Common myeloid progenitor, CD34-positive (primary cell): ENCODE measurements around the gene CDH13.

ENCODE experiments used
- CTCF ChIA-PET: fragments of 350-600 bp; sonication (Branson Sonifier 250); formaldehyde crosslinking; loops from one replicate; lab custom pipeline; 2021; ENCODE audit warnings: antibody characterized with exemption; lab: Charles Lee
- POLR2A ChIA-PET: fragments of 350-600 bp; sonication (Branson Sonifier 250); formaldehyde crosslinking; loops from one replicate; lab custom pipeline; 2021; ENCODE audit warnings: antibody characterized with exemption; lab: Charles Lee
- DNase-seq, 3 donors: peaks; one replicate each; pipeline versions ENCODE4 v3.0.0 to v3.0.0-alpha.2; 2013
- H3K27ac ChIP-seq, 2 experiments: 1 replicate in 1 of 2; 2 replicates in 1 of 2; pipeline ENCODE4 v1.7.0; 2013; ENCODE audit warnings: inconsistent platforms in 2 of 2, low read length in 2 of 2, mild to moderate bottlenecking in 2 of 2, low read depth in 1 of 2, moderate library complexity in 1 of 2; ENCODE audit not compliant: severe bottlenecking in 2 of 2, insufficient read depth in 1 of 2, poor library complexity in 1 of 2
- H3K27me3 ChIP-seq, 5 experiments: replicated peaks in 2 of 5; 1 replicate in 3 of 5; 2 replicates in 2 of 5; pipeline versions ENCODE4 v1.6.1 to v1.7.0; 2013; ENCODE audit warnings: low read length in 4 of 5, mild to moderate bottlenecking in 2 of 5, moderate library complexity in 2 of 5, inconsistent platforms in 1 of 5; ENCODE audit not compliant: insufficient read depth in 5 of 5, control insufficient read depth in 4 of 5
- H3K36me3 ChIP-seq, 4 experiments: 1 replicate in 2 of 4; 2 replicates in 2 of 4; pipeline versions ENCODE4 v1.6.1 to v1.7.0; 2013; ENCODE audit warnings: low read length in 3 of 4, control low read depth in 1 of 4, mild to moderate bottlenecking in 1 of 4; ENCODE audit not compliant: control insufficient read depth in 4 of 4, insufficient read depth in 4 of 4
- H3K4me1 ChIP-seq, 4 experiments: 1 replicate in 3 of 4; 2 replicates in 1 of 4; pipeline versions ENCODE4 v1.6.1 to v1.7.1; 2013; ENCODE audit warnings: low read length in 3 of 4, mild to moderate bottlenecking in 3 of 4, control low read depth in 1 of 4, inconsistent platforms in 1 of 4, moderate library complexity in 1 of 4; ENCODE audit not compliant: control insufficient read depth in 4 of 4, insufficient read depth in 4 of 4; ENCODE audit errors: control extremely low read depth in 1 of 4
- H3K4me3 ChIP-seq, 7 experiments: 1 replicate in 4 of 7; 2 replicates in 3 of 7; pipeline versions ENCODE4 v1.5.1 to v1.7.0; 2013; ENCODE audit warnings: mild to moderate bottlenecking in 7 of 7, low read length in 6 of 7, moderate library complexity in 6 of 7, inconsistent platforms in 2 of 7, low read depth in 2 of 7, control low read depth in 1 of 7; ENCODE audit not compliant: insufficient read depth in 4 of 7, control insufficient read depth in 1 of 7; ENCODE audit errors: extremely low read depth in 1 of 7
- H3K9me3 ChIP-seq, 5 experiments: 1 replicate in 4 of 5; 2 replicates in 1 of 5; pipeline versions ENCODE4 v1.6.1 to v1.7.1; 2013; ENCODE audit warnings: low read length in 4 of 5, mild to moderate bottlenecking in 2 of 5, inconsistent platforms in 1 of 5, low read depth in 1 of 5, moderate library complexity in 1 of 5; ENCODE audit not compliant: control insufficient read depth in 4 of 5, insufficient read depth in 2 of 5; ENCODE audit errors: control extremely low read depth in 1 of 5
- WGBS: methylation state at CpG from one replicate; pipeline ENCODE4 v1.1.5; 2013; ENCODE audit not compliant: insufficient coverage; 5-methylcytosine and 5-hydroxymethylcytosine counted together

Gene CDH13

DNA sequence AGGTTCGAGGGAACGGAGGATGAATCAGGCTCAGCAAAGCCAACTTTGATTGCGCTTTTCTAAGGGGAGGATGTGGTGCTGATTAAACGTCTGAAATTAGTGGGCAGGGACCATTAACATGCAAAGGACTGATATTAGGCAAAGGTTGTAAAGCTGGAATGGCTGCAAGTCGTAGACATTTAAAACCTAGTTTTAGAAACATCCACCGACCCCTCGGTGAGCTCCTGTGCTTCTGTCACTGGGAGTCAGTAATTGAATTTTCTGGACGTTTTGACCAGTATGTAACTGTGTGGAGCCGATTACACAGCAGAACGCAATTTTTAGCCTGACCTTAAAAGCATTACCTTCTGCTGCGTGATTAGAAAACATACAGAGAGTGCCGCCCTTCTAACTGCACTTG, 960.4 kb downstream of the CDH13 start:
- CTCF ChIA-PET, result no interaction called here
- no peak overlapping the region for H3K27ac ChIP-seq
- H3K36me3 ChIP-seq, result no peaks in the 10 kb centered on the region
- POLR2A ChIA-PET, result no interaction called here
- no peak for DNase-seq
- no peaks in the 10 kb centered on the region for H3K9me3 ChIP-seq
- peaks cover 0 to 7% (median 0%) of the 10 kb centered on the region in 5 experiments for H3K27me3 ChIP-seq
- H3K4me3 ChIP-seq, result no peak overlapping the region
- H3K4me1 ChIP-seq, result no peaks in the 10 kb centered on the region
- 86% methylated on average over 9 of the region's 12 CpGs for WGBS

DNA sequence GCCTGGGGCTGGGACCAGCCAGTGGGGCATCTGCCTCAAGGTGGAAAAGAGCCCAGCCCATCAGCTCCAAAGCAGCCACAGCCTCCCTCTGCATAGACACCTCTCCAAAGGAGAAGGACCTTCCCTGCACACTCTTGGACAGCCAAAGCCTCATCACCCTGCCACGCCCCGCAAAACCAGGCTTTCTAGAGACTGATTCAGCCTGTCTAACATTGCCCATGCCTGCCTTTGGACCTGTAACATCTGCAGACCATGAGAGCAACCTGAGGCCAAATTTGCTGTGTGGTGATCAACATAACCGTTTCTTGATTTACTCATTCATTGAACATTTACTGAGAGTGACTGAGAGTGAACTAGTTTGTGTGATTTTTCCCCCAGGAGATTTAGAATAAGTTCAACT, 961.3 kb downstream of the CDH13 start:
- no peaks in the 10 kb centered on the region for H3K4me1 ChIP-seq
- H3K4me3 ChIP-seq, result no peak overlapping the region
- no peaks in the 10 kb centered on the region for H3K9me3 ChIP-seq
- no peak for DNase-seq
- 100% methylated on average over 2 of the region's 3 CpGs for WGBS
- H3K27ac ChIP-seq, result no peak overlapping the region
- no peaks in the 10 kb centered on the region for H3K36me3 ChIP-seq
- ChIA-PET CTCF (no interaction called here), POLR2A (no interaction called here)
- peaks cover 0 to 4% (median 0%) of the 10 kb centered on the region in 5 experiments for H3K27me3 ChIP-seq

DNA sequence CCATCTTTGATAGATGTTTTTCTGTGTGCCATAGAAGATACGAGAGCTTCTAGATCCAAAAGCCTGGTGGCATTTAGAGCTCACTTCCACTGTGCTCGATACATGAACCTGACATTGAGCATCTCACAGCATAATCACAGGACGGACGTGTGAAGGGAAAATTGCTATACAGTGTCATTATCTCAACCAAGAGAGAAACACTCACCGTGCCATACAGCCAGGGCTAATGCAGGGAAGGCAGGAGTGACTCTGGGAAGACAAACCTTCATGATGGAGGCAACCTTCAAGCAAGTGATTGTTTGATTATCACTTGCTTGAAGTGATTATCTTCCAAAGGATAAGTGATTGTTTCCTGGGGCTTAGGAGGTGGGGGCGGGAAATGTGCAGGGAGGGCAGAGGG, 962.8 kb downstream of the CDH13 start:
- Histone ChIP-seq H3K27ac (no peak overlapping the region), H3K36me3 (no peaks in the 10 kb centered on the region), H3K9me3 (no peaks in the 10 kb centered on the region), H3K27me3 (peaks cover 0 to 5% (median 0%) of the 10 kb centered on the region in 5 experiments), H3K4me1 (no peaks in the 10 kb centered on the region), H3K4me3 (no peak overlapping the region)
- no peak for DNase-seq
- CTCF ChIA-PET, result no interaction called here
- POLR2A ChIA-PET, result no interaction called here
- WGBS, result 100% methylated on average over 4 of the region's 6 CpGs

DNA sequence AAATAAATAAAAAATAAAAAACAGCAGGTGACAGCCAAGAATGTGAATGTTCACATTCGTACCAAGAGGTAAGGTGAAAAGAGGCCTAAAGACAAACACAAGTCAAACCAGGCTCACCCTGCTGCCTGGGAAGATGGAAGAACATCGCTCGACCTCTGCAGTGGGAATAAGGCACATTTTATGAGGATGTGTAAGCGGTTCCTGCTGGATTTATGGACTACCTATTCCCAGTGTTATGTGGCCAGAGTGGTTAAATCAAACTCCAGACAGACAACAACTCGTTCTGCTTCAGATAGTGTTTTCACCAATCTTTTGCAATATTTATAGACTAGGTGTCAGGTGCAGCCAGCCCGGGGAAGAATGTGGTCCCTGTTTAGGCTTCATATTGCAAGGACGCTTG, 966.0 kb downstream of the CDH13 start:
- Histone ChIP-seq H3K9me3 (no peaks in the 10 kb centered on the region), H3K27ac (no peak overlapping the region), H3K4me1 (no peaks in the 10 kb centered on the region), H3K27me3 (peaks cover 0 to 4% (median 0%) of the 10 kb centered on the region in 5 experiments), H3K36me3 (no peaks in the 10 kb centered on the region), H3K4me3 (no peak overlapping the region)
- ChIA-PET CTCF (no interaction called here), POLR2A (no interaction called here)
- DNase-seq, result no peak
- WGBS, result 98% methylated on average over 6 of the region's 7 CpGs

DNA sequence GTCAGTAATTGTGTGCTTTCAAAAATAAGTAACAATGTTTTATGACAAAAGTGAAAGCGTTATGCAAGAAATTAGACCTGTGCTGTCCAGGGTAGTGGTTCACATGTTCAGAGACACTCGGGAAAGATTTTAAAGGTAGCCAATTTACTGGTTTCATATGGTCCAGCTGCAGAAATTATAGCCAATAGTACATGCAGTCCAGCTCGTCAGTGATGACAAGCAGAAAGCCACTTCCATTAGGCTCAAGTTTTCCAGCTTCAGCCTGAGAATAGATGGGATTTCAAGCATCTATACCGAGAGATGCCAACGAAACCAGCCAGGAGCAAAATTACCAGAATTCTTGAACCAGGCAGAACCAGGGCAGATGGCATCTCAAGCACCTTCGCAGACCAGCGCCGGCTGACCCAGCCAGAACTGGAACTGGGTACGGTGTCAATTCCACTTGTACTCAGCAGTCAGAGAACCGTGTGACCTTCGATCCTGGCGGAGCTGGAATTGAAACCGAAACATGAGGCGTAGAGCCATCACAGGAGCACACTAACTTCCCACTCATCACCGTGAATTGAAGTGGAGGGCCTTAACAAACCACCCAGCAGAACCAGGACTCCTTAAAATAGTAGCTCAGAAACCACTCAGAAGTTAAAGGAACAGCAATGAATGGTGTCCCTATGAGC, 973.2 kb downstream of the CDH13 start:
- Histone ChIP-seq H3K27ac (no peak overlapping the region), H3K9me3 (no peaks in the 10 kb centered on the region), H3K36me3 (no peaks in the 10 kb centered on the region), H3K27me3 (peaks cover 0 to 9% (median 2%) of the 10 kb centered on the region in 5 experiments), H3K4me3 (no peak overlapping the region), H3K4me1 (no peaks in the 10 kb centered on the region)
- WGBS, result 93% methylated on average over 13 of the region's 15 CpGs
- ChIA-PET POLR2A (no interaction called here), CTCF (no interaction called here)
- no peak for DNase-seq

DNA sequence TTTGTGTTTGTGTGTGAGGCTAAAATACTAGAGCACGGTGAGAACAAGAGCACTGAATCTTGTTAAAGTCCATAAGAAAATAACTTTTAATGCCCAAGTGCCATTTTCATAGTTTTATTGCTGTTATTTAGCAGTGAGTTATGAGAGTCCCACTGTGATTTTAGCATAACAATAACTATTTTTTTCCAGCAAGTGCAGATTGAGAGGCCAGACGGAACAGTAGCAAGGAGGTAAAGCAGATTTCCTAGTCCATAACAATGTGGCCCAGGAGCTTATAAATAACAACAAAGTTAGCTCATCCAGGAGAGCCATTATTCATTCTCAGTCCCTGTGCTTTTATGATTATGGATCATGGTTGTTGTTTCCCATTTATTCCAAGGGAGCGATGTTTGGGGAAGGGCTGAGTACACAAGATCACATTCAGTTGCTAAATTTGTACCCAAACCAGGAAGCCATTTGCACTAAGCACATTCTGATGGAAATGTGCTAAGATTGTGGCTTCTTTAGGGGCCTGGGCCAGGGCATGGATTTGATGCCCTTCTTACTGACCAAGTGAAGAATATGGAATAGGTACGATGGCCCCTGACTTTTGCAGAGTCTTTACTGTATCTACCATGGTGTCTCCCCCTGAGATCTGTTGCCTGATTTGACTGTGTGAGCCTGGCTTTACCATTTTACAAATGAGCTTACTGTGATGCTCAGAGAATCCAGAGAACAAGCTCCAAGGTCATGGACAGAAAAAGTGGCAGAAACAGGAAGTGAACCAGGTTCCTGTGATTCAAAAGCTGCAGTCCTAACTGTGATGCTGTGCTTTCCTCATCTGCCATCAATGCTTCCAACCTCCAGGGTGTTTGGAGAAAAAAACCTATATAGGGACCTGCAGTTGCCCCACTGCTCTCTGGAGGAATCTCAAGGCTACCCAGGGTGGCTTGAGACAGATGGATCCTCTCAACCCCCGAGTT, 976.3 kb downstream of the CDH13 start:
- no peak for DNase-seq
- WGBS, result 69% methylated on average over 2 of the region's 5 CpGs
- ChIA-PET POLR2A (no interaction called here), CTCF (no interaction called here)
- Histone ChIP-seq H3K4me3 (no peak overlapping the region), H3K27ac (no peak overlapping the region), H3K9me3 (no peaks in the 10 kb centered on the region), H3K36me3 (no peaks in the 10 kb centered on the region), H3K27me3 (peaks cover 0 to 4% (median 2%) of the 10 kb centered on the region in 5 experiments), H3K4me1 (no peaks in the 10 kb centered on the region)
